Measurements from ENCODE around the gene FAM199X. TPM values are rescaled to one million over a fixed set of nuclear protein-coding genes. Genes with fewer than 3 reads are reported as not detected.

Gene FAM199X
- total RNA-seq (10 to 100 TPM; 16.3 to 41.3 (median 19.7) TPM), polyA plus RNA-seq (1 to 10 TPM; 4.5 to 7.2 (median 4.6) TPM)
- long read RNA-seq, donor 1: 0 reads
- long read RNA-seq, donor 2, full-length matches to known transcripts: 1 of 1 reads
- long read RNA-seq, donor 2, partial matches to known transcripts: 0 of 1 reads
- long read RNA-seq, donor 2, other reads (novel, unspliced or antisense): 0 of 1 reads
- long read RNA-seq, donor 3, full-length matches to known transcripts: 1 of 10 reads
- long read RNA-seq, donor 3, partial matches to known transcripts: 9 of 10 reads
- long read RNA-seq, donor 3, other reads (novel, unspliced or antisense): 0 of 10 reads
- long read RNA-seq, donor 4, full-length matches to known transcripts: 2 of 2 reads
- long read RNA-seq, donor 4, partial matches to known transcripts: 0 of 2 reads
- long read RNA-seq, donor 4, other reads (novel, unspliced or antisense): 0 of 2 reads
- long read RNA-seq, donor 5, full-length matches to known transcripts: 1 of 1 reads
- long read RNA-seq, donor 5, partial matches to known transcripts: 0 of 1 reads
- long read RNA-seq, donor 5, other reads (novel, unspliced or antisense): 0 of 1 reads
- long read RNA-seq, donor 6, full-length matches to known transcripts: 3 of 3 reads
- long read RNA-seq, donor 6, partial matches to known transcripts: 0 of 3 reads
- long read RNA-seq, donor 6, other reads (novel, unspliced or antisense): 0 of 3 reads
- long read RNA-seq, donor 7, full-length matches to known transcripts: 1 of 1 reads
- long read RNA-seq, donor 7, partial matches to known transcripts: 0 of 1 reads
- long read RNA-seq, donor 7, other reads (novel, unspliced or antisense): 0 of 1 reads
- long read RNA-seq, donor 8, full-length matches to known transcripts: 1 of 1 reads
- long read RNA-seq, donor 8, partial matches to known transcripts: 0 of 1 reads
- long read RNA-seq, donor 8, other reads (novel, unspliced or antisense): 0 of 1 reads
- long read RNA-seq, donor 9: 0 reads
- long read RNA-seq, donor 10, full-length matches to known transcripts: 1 of 1 reads
- long read RNA-seq, donor 10, partial matches to known transcripts: 0 of 1 reads
- long read RNA-seq, donor 10, other reads (novel, unspliced or antisense): 0 of 1 reads

- DNase-seq: peak; percentile 88 to 96
- Histone ChIP-seq H3K4me1 (peaks cover 3 to 29% (median 6%) of the 10 kb centered on the region in 4 donors), H3K9me3 (no peaks in the 10 kb centered on the region), H3K27me3 (no peaks in the 10 kb centered on the region), H3K4me3 (peak within 1 kb of the TSS; percentile 63 to 78 (median 73)), H3K36me3 (no peaks in the 10 kb centered on the region), H3K27ac (peak within 1 kb of the TSS; percentile 81 to 92 (median 88))
- TF ChIP-seq POLR2A (IDR thresholded peaks at IDR 0.05) (no peak), CTCF (IDR thresholded peaks at IDR 0.05) (peak in 5 of 7 experiments; percentile 31 to 82 (median 68)), EP300 (IDR thresholded peaks at IDR 0.05) (no peak), POLR2AphosphoS5 (IDR thresholded peaks at IDR 0.05) (peak in 2 of 3 donors; percentile 66 to 70)
- 1 to 52% (median 13%) methylated on average over 6 to 68 of the region's 71 CpGs for WGBS, 5 donors
- intact Hi-C loops (cut with DNase I; ENCODE audit: low total_unique reads): no loop called here
These were observed at the start of gene FAM199X for GRCh38 chrX:104165894-104166734. FAM199X (plus strand) TSS chrX:104166453; CDS start chrX:104166786, 333 bp downstream.

DNA sequence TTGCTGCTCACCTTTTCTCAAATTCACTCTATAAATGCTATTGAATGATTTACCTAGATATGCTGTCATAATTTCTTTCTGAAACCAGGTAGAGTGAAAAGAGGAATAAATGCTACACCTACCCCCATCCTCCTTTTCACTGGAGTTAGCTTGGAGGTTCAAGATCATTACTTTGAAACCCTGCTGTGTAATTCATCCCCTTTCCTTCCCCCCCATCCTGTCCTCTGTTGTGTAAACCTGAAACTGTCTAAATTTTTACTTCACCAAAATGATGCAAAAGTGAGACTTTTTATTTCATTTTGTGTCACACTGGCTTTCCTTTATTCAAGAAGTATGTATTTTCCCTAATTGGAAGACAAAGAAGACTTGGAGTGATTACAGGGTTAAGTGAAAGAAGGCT is 48.5 kb upstream of the FAM199X start:
- Histone ChIP-seq H3K4me3 (no peak overlapping the region), H3K27me3 (peaks cover 0 to 14% (median 0%) of the 10 kb centered on the region in 3 donors), H3K4me1 (peaks cover 0 to 4% (median 2%) of the 10 kb centered on the region in 4 donors), H3K36me3 (no peaks in the 10 kb centered on the region), H3K27ac (no peak overlapping the region), H3K9me3 (no peaks in the 10 kb centered on the region)
- DNase-seq: no peak
- intact Hi-C loops (cut with DNase I; ENCODE audit: low total_unique reads): no loop called here
- TF ChIP-seq CTCF (IDR thresholded peaks at IDR 0.05) (no peak), POLR2A (IDR thresholded peaks at IDR 0.05) (no peak), EP300 (IDR thresholded peaks at IDR 0.05) (no peak), POLR2AphosphoS5 (IDR thresholded peaks at IDR 0.05) (no peak)

DNA sequence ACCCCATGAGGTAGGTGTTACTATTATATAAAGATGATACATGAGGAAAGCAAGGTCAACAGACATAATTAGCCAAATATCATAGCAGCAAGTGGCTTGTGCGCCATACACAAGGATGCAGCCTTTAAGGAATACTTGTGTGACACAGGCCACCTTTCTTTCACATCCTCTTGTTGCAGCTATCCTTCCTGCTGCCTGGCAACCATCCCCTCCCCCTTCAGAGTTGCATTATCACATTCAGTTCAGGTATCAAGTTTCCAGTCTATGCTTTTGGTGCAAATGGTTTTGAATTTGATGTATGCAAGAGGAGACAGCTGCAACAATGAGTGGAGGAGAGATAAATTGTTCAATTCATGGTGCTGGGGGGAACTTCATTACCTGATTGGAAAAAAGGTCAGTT is 47.5 kb upstream of the FAM199X start:
- TF ChIP-seq CTCF (IDR thresholded peaks at IDR 0.05) (no peak), EP300 (IDR thresholded peaks at IDR 0.05) (no peak), POLR2A (IDR thresholded peaks at IDR 0.05) (no peak), POLR2AphosphoS5 (IDR thresholded peaks at IDR 0.05) (no peak)
- intact Hi-C loops (cut with DNase I; ENCODE audit: low total_unique reads): no loop called here
- H3K4me1 ChIP-seq: no peaks in the 10 kb centered on the region
- no peak overlapping the region for H3K4me3 ChIP-seq
- no peak overlapping the region for H3K27ac ChIP-seq
- 64 to 100% (median 82%) methylated on average over 1 of the region's 1 CpG for WGBS, 5 donors
- H3K36me3 ChIP-seq: peaks cover 0 to 3% (median 0%) of the 10 kb centered on the region in 4 donors
- no peak for DNase-seq
- no peaks in the 10 kb centered on the region for H3K9me3 ChIP-seq
- H3K27me3 ChIP-seq: peaks cover 0 to 14% (median 0%) of the 10 kb centered on the region in 3 donors

All from stomach (tissue), 19 donors.